Esophagus muscularis mucosa (tissue), 4 donors: ENCODE results near the gene KAZN.

Experiments used
- EP300 ChIP-seq: sonication (generic); formaldehyde crosslinking; IDR thresholded peaks from one replicate; pipeline ENCODE4 v1.6.1; 2017; ENCODE audit warnings: antibody characterized with exemption
- POLR2A ChIP-seq: fragments of 450-650 bp; IDR thresholded peaks from one replicate; pipeline ENCODE4 v1.6.1; 2017; ENCODE audit warnings: antibody characterized with exemption, moderate library complexity, mild to moderate bottlenecking, low read depth
- TF ChIP-seq, protein P1 (sequence below), 3 experiments: fragments of 200-600 bp in 2 of 3; fragments of 450-650 bp in 1 of 3; sonication (generic) in 2 of 3; IDR thresholded peaks; one replicate each; pipeline ENCODE4 v1.5.1; 2017 to 2019; ENCODE audit warnings: antibody characterized with exemption in 3 of 3, mild to moderate bottlenecking in 2 of 3, moderate library complexity in 1 of 3

DNA sequence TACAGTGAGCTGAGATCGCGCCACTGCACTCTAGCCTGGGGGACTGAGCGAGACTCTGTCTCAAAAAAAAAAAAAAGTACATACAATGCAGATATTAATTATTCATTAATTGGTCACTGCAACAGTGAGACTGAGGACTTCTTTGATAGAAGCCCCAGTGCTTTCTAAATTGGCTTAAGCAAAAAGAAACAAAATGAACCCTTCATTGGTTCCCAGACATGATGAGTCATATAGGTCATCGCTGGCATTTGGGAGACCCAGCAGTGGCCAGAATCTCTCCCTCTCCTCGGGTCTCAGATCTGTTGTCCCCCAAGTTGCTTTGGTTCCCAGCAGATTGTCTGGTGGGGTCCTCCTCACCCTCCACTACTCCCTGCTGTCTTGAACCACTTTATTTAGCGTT lies 144.9 kb downstream of the KAZN start:
- TF ChIP-seq, protein P1, sequence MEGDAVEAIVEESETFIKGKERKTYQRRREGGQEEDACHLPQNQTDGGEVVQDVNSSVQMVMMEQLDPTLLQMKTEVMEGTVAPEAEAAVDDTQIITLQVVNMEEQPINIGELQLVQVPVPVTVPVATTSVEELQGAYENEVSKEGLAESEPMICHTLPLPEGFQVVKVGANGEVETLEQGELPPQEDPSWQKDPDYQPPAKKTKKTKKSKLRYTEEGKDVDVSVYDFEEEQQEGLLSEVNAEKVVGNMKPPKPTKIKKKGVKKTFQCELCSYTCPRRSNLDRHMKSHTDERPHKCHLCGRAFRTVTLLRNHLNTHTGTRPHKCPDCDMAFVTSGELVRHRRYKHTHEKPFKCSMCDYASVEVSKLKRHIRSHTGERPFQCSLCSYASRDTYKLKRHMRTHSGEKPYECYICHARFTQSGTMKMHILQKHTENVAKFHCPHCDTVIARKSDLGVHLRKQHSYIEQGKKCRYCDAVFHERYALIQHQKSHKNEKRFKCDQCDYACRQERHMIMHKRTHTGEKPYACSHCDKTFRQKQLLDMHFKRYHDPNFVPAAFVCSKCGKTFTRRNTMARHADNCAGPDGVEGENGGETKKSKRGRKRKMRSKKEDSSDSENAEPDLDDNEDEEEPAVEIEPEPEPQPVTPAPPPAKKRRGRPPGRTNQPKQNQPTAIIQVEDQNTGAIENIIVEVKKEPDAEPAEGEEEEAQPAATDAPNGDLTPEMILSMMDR (IDR thresholded peaks at IDR 0.05): no peak
- no peak for TF ChIP-seq POLR2A
- no peak for TF ChIP-seq EP300
